HUES64 (cell line): ENCODE data around the gene SMIM10.

ENCODE experiments used
- H3K27ac ChIP-seq: 2 replicates; pipeline ENCODE4 v1.7.0; 2013; ENCODE audit warnings: low read depth, low read length, inconsistent platforms
- H3K27me3 ChIP-seq: 2 replicates; pipeline ENCODE4 v1.6.1; 2013; ENCODE audit warnings: mild to moderate bottlenecking, low read length; ENCODE audit not compliant: insufficient read depth
- H3K36me3 ChIP-seq: 2 replicates; pipeline ENCODE4 v1.6.1; 2013; ENCODE audit warnings: mild to moderate bottlenecking, low read length; ENCODE audit not compliant: insufficient read depth
- H3K4me1 ChIP-seq: 2 replicates; pipeline ENCODE4 v1.6.1; 2013; ENCODE audit warnings: mild to moderate bottlenecking, low read length, moderate library complexity; ENCODE audit not compliant: insufficient read depth
- H3K4me3 ChIP-seq: 2 replicates; pipeline ENCODE4 v1.5.1; 2013; ENCODE audit warnings: mild to moderate bottlenecking, low read length, moderate library complexity
- H3K9ac ChIP-seq: 2 replicates; pipeline ENCODE4 v1.6.1; 2013; ENCODE audit warnings: mild to moderate bottlenecking, low read depth, low read length
- H3K9me3 ChIP-seq: 2 replicates; pipeline ENCODE4 v1.6.1; 2013; ENCODE audit warnings: low read depth, low read length; ENCODE audit not compliant: insufficient read depth
- WGBS: fragments of 150-250, 120-280 bp; methylation state at CpG from one replicate; pipeline ENCODE4 v1.1.7; 2013; ENCODE audit warnings: missing lambda C conversion rate; 5-methylcytosine and 5-hydroxymethylcytosine counted together

Gene SMIM10

DNA sequence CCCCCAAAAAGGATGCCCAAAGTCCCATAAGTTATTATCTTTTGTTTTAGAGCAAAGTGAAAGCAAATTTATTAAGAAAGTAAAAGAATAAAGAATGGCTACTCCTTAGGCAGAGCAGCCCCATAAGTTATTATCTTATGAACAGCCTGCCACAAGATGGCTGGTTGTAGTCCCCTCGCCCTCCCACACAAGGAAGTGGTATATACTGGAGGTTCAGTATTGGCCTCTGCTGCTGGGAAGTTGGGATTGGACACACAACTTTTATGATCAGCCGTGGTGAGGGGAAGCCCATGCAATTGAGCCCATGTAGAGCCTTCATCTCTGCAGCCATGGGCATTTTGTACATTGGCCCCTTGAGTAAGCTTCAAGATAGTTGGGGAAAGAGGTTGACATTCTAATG is 8.0 kb upstream of the SMIM10 start:
- 90% methylated on average over 1 of the region's 2 CpGs for WGBS
- no peak overlapping the region for H3K4me3 ChIP-seq
- no peaks in the 10 kb centered on the region for H3K4me1 ChIP-seq
- no peaks in the 10 kb centered on the region for H3K27me3 ChIP-seq
- H3K9me3 ChIP-seq: no peaks in the 10 kb centered on the region
- no peaks in the 10 kb centered on the region for H3K36me3 ChIP-seq
- no peak overlapping the region for H3K27ac ChIP-seq
- no peak overlapping the region for H3K9ac ChIP-seq

DNA sequence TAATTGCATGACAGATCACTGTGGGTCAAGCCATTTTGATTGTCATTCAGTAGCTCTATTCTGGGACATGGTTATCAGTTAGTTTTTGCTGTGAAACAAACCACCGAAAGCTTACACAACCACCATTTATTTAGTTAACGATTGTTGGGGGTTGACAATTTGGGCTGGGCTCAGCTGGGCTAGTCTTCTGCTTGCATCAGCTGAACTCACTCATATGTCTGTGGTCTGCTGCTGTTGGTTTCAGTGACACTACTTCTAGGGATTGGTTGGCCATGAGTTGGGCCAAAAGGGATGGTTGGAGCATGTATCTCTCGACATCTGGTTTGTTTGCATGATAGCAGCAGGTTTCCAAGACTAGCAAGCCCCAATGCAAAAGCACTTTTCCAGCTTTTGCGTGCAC is 5.3 kb upstream of the SMIM10 start:
- Histone ChIP-seq H3K9ac (no peak overlapping the region), H3K27me3 (peaks cover under 1% of the 10 kb centered on the region; the same call in 1 of the 2 replicates), H3K27ac (no peak overlapping the region), H3K4me3 (no peak overlapping the region), H3K9me3 (no peaks in the 10 kb centered on the region), H3K4me1 (peaks cover 6% of the 10 kb centered on the region; the same call in 1 of the 2 replicates), H3K36me3 (no peaks in the 10 kb centered on the region)
- WGBS: 92% methylated on average over 3 of the region's 4 CpGs

DNA sequence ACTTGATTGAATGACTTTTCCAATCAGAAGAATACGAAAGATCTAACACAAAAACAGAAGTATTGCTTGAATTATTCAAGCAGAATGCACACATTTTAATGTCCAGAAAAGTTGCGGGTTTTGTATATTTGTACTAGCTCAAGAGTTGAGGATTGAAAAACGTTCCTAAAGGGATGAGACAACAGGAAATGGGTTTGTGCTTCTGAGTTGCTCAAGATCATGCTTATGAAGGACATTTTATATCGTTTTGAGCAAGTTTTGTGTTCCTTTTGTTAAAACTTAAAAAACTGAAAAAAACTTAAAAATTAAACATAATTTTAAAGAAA is 353 bp upstream of the SMIM10 start:
- Histone ChIP-seq H3K4me1 (peaks cover 13% of the 10 kb centered on the region; the same call in 1 of the 2 replicates), H3K27ac (no peak overlapping the region), H3K27me3 (peaks cover 18% of the 10 kb centered on the region), H3K9ac (0 out of 2 replicates have a peak overlapping the region, but pooled peaks have one; percentile 69), H3K36me3 (no peaks in the 10 kb centered on the region), H3K9me3 (no peaks in the 10 kb centered on the region), H3K4me3 (peak overlapping the region; percentile 55)
- WGBS: 68% methylated on average over 3 of the region's 4 CpGs

DNA sequence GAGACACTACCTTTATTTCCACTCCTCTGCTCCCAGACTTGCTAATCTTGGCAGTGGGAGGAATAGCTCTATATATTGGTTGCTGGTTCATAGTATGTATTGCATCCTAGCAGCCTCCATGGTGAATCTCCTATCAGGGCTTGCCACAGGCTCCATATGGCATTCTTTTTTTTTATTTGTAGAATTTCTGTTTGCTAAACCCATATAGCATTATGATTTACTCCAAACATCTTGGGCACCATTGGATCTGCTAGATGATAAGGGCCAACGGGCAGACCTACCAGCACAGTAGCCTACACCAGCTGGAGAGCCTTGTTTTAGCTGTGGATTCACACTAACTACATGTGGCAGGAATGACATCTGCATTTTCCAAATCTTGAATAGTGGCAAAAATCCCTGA is 6.9 kb downstream of the SMIM10 start:
- Histone ChIP-seq H3K36me3 (no peaks in the 10 kb centered on the region), H3K27ac (no peak overlapping the region), H3K27me3 (no peaks in the 10 kb centered on the region), H3K4me3 (no peak overlapping the region), H3K9me3 (no peaks in the 10 kb centered on the region), H3K4me1 (no peaks in the 10 kb centered on the region), H3K9ac (no peak overlapping the region)
- 96% methylated on average over 1 of the region's 1 CpG for WGBS

DNA sequence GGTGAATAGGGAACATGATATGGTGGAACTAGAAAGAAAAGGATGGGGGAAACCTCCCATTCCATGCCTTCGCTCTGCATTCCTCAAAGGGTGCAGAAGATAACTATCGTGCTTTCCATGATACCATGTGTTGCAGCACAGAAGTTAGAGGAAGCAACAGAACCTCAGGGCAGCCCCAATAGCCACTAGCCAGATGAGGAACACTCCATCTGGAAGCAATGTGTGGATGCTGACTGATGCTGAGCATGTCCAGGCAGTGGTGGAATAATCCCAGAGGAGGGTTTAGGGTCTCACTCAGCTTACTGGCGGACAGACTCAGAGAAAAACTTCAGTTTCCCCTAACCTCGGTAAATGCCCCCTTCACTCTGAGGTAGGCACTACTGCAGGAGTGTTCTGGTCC is 7.5 kb downstream of the SMIM10 start:
- H3K27ac ChIP-seq: no peak overlapping the region
- H3K4me3 ChIP-seq: no peak overlapping the region
- H3K4me1 ChIP-seq: no peaks in the 10 kb centered on the region
- H3K27me3 ChIP-seq: no peaks in the 10 kb centered on the region
- no peaks in the 10 kb centered on the region for H3K36me3 ChIP-seq
- no peak overlapping the region for H3K9ac ChIP-seq
- 90% methylated on average over 4 of the region's 4 CpGs for WGBS
- no peaks in the 10 kb centered on the region for H3K9me3 ChIP-seq

DNA sequence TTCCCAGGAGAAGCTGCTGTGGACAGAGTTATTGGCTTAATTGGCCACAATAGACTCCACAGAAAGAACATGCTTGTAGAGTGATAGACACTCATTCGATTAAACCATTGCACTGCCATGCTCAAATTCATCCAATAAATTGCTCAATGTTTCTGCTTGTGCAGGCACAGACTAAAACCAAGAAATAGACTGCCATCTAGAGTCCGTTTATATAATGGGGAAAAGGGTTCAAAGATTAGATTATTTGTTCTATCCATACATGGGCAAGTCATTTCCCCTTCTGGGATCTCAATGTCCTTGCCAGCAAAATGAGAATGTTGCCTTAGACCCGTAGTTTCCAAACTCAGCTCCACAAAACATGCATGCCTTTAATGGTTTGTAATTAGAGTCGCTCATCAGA is 8.7 kb downstream of the SMIM10 start:
- H3K9ac ChIP-seq: no peak overlapping the region
- H3K27me3 ChIP-seq: no peaks in the 10 kb centered on the region
- no peaks in the 10 kb centered on the region for H3K36me3 ChIP-seq
- H3K4me1 ChIP-seq: peaks cover 6% of the 10 kb centered on the region; the same call in 1 of the 2 replicates
- H3K27ac ChIP-seq: no peak overlapping the region
- H3K4me3 ChIP-seq: no peak overlapping the region
- H3K9me3 ChIP-seq: no peaks in the 10 kb centered on the region
- WGBS: 73% methylated on average over 2 of the region's 4 CpGs

DNA sequence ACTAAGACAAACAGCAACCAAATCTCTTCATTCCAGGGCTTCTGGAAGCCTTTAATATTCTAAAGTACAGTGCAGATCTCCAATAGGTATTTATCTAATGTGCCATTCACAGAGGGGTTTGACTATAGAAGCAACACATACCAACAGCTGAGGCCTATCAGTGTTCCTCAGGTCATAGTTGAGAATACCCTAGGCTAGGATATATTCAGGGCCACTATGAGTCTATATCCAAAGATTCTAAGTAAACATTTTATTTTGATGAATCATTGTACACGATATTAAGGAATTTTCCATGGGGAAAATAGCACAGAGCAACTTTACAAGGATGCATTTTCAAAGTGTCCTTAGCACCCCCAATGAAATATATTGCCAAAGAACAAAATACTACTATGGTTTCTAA is 9.7 kb downstream of the SMIM10 start:
- Histone ChIP-seq H3K4me1 (peaks cover 11% of the 10 kb centered on the region; the same call in 1 of the 2 replicates), H3K27ac (no peak overlapping the region), H3K9ac (no peak overlapping the region), H3K4me3 (no peak overlapping the region), H3K36me3 (no peaks in the 10 kb centered on the region), H3K9me3 (no peaks in the 10 kb centered on the region), H3K27me3 (no peaks in the 10 kb centered on the region)
- no CpG with 5 or more reads among the region's 1 CpG for WGBS

DNA sequence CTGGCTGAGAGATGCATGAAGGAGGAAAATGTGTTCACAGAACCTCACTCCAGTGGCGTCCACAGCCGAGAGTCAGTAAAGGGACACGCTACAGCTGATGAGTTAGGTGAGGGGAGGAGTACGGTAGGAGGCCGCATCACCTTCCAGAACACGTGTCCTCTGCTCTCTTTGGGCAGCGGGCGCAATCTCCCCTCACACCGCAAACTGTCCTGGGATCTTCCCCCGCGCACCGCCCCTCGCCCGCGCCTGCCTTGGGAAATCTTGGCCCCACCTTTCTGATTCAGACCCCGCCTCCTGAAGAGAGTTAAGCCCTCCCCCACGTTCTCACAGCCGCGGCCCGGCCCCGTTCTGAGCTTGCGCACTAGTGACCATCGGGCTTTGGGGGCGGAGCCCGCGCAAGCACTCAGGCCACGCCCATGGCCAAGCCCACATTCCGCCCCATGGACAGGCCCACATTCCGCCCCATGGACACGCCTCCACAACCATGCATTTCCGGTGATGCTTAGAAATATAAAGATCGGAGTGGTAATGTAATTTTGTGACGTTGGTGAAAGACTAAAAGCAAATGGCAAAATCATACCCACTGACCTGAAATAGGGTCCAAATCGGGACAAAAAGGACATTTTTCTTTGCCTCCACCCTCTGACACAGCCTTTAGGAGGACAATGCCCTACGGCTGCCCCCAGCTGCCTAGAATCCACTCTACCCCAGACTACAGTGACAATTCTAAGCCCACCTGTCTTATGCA is 13.3 kb downstream of the SMIM10 start:
- H3K27ac ChIP-seq: peak overlapping the region; percentile 72; the same call in 1 of the 2 replicates
- 1% methylated on average over 32 of the region's 35 CpGs for WGBS
- H3K4me3 ChIP-seq: peak overlapping the region; percentile 59
- H3K4me1 ChIP-seq: peaks cover 11% of the 10 kb centered on the region; the same call in 1 of the 2 replicates
- H3K27me3 ChIP-seq: no peaks in the 10 kb centered on the region
- peak overlapping the region; percentile 64; the same call in 1 of the 2 replicates for H3K9ac ChIP-seq
- H3K9me3 ChIP-seq: no peaks in the 10 kb centered on the region
- H3K36me3 ChIP-seq: no peaks in the 10 kb centered on the region

DNA sequence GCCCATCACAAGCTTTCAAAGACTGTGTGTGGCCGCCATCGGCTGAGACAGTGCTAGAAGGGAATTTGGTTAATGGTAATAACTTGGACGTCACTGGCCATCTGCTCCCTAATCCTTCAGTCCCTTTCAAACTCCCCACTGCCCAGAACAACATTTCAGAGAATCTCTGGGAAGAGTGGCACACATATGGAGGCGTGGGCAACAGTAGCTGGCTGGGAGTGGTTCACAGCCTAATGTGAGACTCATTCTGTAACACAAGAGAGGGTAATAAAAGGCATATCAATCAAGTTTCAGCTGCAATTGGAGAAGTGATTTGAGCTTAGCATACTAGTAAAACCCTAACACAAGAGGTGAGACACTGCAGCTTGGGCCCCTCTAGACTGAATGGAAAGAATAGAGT is 15.4 kb downstream of the SMIM10 start:
- WGBS: 95% methylated on average over 3 of the region's 4 CpGs
- H3K4me3 ChIP-seq: no peak overlapping the region
- H3K27me3 ChIP-seq: no peaks in the 10 kb centered on the region
- no peak overlapping the region for H3K9ac ChIP-seq
- no peak overlapping the region for H3K27ac ChIP-seq
- no peaks in the 10 kb centered on the region for H3K36me3 ChIP-seq
- peaks cover 25% of the 10 kb centered on the region for H3K4me1 ChIP-seq
- no peaks in the 10 kb centered on the region for H3K9me3 ChIP-seq

DNA sequence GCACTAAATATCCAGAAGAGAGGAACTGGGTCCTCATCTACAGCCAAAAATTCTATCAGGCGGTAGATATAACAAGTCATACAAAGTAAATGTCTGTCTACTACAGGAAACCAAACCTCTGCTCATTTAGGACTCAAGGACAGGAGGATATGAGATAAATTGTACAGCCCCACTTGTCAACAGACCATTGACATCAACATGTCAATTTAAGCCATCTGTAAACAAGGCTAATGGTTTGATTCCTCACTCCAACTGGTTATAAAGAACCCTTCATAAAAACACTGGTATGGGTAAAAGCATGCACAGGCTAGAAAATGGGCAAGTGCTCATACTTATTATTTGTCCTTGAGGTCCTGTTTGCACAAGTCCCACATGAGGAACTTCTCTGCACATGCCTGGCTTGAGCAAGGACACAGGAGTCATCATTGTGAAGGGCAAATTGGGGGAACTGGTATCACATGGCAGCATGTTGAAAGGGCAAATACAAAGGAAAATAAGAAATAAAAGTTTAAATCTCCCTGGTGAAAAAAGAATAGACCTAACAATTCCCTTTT is 18.3 kb downstream of the SMIM10 start:
- H3K4me1 ChIP-seq: peaks cover 20% of the 10 kb centered on the region
- no peak overlapping the region for H3K4me3 ChIP-seq
- no peak overlapping the region for H3K9ac ChIP-seq
- no peak overlapping the region for H3K27ac ChIP-seq
- H3K27me3 ChIP-seq: no peaks in the 10 kb centered on the region
- no peaks in the 10 kb centered on the region for H3K36me3 ChIP-seq
- 100% methylated on average over 1 of the region's 1 CpG for WGBS
- no peaks in the 10 kb centered on the region for H3K9me3 ChIP-seq

DNA sequence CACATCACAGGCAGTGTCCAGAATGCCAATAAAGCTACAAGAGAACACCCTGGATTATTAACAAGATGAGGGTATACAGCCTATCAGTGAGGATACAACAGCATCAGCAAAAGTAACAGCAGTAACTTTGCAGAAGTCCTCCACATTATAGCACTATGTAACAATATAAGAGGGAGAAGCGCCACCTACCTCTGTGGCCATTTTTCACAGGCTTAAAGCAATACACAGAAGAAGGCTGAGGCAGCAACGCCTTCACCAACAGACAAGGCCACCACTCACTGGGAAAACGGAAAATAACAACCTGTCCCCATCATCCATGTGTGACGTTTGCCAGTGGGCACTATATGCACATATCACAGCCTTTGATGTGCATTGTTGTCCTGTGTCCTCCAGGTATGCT is 19.0 kb downstream of the SMIM10 start:
- peaks cover 15% of the 10 kb centered on the region for H3K4me1 ChIP-seq
- no peaks in the 10 kb centered on the region for H3K9me3 ChIP-seq
- WGBS: 72% methylated on average over 4 of the region's 4 CpGs
- H3K4me3 ChIP-seq: no peak overlapping the region
- H3K27me3 ChIP-seq: no peaks in the 10 kb centered on the region
- no peak overlapping the region for H3K27ac ChIP-seq
- H3K36me3 ChIP-seq: no peaks in the 10 kb centered on the region
- no peak overlapping the region for H3K9ac ChIP-seq
